Measurements from ENCODE around the gene MEG3. TPM values are rescaled to one million over a fixed set of nuclear protein-coding genes. Genes with fewer than 3 reads are reported as not detected.

MEG3 gene
- total RNA-seq, 1 experiment from 2014 or later, result 338 TPM

DNA sequence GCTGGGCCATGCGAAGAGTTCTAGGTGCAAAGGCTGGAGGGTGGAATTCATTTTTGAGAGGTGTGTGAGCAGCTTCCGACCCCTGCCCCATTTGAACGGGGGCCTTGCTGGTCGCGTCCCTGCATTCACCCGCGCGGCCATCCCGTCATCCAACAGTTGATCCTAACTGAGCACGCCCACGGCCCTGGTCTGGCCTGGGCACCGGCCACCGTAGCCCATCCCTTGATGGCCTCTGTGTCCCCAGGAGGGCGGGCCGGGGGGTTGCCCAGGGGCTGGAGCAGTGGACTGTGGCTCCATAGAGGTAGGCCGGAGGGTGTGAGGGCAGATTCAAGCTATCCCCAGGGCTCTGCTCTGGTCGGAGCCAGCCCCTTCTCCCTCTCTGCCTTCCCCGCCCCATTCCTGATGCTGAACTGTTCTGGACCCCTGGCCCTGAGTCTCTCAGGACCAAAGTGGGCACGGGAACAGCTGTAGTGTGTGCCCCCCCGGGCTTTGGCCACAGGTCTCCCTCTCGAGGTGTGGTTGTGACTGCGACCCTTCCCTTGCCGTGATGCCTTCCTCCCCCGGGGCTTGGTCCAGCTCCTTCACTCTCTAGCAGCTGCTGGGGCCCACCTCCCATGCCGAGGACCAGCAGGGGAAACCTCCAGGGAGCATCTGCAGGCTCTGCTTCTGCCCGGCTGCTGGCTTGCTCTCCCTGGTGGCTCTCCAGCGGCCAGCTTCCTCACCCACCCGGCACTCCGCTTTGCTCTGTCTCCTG lies 9.1 kb downstream of the MEG3 start (continued):
- TF ChIP-seq ELF4 (CRISPR knock-in tag; IDR thresholded peaks at IDR 0.05; ENCODE audit: low read depth) (no peak), FOXK1 (CRISPR knock-in tag; IDR thresholded peaks at IDR 0.05) (no peak), ZNF138 (CRISPR knock-in tag; conservative IDR thresholded peaks at IDR 0.05) (no peak), RELA (CRISPR knock-in tag; IDR thresholded peaks at IDR 0.05; ENCODE audit: borderline replicate concordance) (no peak)
- TF ChIP-seq, protein P1, sequence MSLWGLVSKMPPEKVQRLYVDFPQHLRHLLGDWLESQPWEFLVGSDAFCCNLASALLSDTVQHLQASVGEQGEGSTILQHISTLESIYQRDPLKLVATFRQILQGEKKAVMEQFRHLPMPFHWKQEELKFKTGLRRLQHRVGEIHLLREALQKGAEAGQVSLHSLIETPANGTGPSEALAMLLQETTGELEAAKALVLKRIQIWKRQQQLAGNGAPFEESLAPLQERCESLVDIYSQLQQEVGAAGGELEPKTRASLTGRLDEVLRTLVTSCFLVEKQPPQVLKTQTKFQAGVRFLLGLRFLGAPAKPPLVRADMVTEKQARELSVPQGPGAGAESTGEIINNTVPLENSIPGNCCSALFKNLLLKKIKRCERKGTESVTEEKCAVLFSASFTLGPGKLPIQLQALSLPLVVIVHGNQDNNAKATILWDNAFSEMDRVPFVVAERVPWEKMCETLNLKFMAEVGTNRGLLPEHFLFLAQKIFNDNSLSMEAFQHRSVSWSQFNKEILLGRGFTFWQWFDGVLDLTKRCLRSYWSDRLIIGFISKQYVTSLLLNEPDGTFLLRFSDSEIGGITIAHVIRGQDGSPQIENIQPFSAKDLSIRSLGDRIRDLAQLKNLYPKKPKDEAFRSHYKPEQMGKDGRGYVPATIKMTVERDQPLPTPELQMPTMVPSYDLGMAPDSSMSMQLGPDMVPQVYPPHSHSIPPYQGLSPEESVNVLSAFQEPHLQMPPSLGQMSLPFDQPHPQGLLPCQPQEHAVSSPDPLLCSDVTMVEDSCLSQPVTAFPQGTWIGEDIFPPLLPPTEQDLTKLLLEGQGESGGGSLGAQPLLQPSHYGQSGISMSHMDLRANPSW (CRISPR knock-in tag; conservative IDR thresholded peaks at IDR 0.05; ENCODE audit: low read depth), result no peak

DNA sequence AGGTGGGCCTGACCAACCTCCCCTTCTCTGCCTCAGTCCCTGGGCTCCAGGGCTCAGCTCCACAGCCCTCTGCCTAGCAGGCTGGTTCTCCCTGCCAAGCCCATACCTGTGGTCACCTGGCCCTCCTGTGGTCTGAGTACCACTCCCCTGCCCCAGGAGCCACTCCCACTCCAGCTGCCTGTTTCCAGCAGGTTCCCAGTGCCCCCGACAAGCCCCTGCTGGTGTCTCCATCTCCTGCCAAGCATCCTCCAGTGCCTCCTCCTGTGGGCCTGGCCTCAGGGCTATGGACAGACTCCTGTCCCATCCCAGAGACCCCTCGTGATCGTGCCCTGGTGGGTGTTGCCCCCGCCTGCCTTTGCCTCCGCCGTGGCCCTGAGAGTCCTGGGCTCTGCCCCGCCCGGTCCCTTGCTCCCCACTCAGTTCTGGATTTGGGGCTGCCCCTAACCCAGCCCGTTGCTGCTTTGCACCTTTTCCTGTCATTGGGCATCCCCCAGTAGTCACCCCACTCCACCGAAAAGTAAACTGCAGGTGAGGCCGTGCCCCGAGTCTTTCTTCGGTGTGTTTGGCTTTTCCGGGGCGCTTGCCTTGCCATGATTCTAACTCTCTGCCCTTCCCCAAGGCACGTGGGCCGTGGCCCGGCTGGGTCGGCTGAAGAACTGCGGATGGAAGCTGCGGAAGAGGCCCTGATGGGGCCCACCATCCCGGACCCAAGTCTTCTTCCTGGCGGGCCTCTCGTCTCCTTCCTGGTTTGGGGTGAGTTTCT lies 9.8 kb downstream of the MEG3 start:
- ChIA-PET POLR2A (interaction anchor here (0.8 kb wide), 1 partner anchor 28 kb away, joined by 4 read pairs; no protein-coding TSS in a partner anchor), CTCF (interaction anchor here (0.7 to 1.3 kb wide), 4 partner anchors 11 to 127 kb away, joined by 3 read pairs; no protein-coding TSS in a partner anchor)
- no peak overlapping the region for H3K4me3 Mint-ChIP-seq
- H3K9me3 Mint-ChIP-seq, result 0 out of 2 replicates have a peak, but pooled peaks cover 4% of the 10 kb centered on the region
- TF ChIP-seq, protein P2, sequence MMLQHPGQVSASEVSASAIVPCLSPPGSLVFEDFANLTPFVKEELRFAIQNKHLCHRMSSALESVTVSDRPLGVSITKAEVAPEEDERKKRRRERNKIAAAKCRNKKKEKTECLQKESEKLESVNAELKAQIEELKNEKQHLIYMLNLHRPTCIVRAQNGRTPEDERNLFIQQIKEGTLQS (CRISPR knock-in tag; conservative IDR thresholded peaks at IDR 0.05), result no peak
- no peak for TF ChIP-seq GTF2I (CRISPR knock-in tag; conservative IDR thresholded peaks at IDR 0.05)
- TF ChIP-seq EMX1 (CRISPR knock-in tag; IDR thresholded peaks at IDR 0.05), result no peak
- TF ChIP-seq, protein P3, sequence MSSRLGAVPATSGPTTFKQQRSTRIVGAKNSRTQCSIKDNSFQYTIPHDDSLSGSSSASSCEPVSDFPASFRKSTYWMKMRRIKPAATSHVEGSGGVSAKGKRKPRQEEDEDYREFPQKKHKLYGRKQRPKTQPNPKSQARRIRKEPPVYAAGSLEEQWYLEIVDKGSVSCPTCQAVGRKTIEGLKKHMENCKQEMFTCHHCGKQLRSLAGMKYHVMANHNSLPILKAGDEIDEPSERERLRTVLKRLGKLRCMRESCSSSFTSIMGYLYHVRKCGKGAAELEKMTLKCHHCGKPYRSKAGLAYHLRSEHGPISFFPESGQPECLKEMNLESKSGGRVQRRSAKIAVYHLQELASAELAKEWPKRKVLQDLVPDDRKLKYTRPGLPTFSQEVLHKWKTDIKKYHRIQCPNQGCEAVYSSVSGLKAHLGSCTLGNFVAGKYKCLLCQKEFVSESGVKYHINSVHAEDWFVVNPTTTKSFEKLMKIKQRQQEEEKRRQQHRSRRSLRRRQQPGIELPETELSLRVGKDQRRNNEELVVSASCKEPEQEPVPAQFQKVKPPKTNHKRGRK (CRISPR knock-in tag; IDR thresholded peaks at IDR 0.05; ENCODE audit: borderline replicate concordance), result no peak
- TF ChIP-seq, protein P4, sequence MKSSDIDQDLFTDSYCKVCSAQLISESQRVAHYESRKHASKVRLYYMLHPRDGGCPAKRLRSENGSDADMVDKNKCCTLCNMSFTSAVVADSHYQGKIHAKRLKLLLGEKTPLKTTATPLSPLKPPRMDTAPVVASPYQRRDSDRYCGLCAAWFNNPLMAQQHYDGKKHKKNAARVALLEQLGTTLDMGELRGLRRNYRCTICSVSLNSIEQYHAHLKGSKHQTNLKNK (CRISPR knock-in tag; IDR thresholded peaks at IDR 0.05), result no peak
- TF ChIP-seq, protein P5, sequence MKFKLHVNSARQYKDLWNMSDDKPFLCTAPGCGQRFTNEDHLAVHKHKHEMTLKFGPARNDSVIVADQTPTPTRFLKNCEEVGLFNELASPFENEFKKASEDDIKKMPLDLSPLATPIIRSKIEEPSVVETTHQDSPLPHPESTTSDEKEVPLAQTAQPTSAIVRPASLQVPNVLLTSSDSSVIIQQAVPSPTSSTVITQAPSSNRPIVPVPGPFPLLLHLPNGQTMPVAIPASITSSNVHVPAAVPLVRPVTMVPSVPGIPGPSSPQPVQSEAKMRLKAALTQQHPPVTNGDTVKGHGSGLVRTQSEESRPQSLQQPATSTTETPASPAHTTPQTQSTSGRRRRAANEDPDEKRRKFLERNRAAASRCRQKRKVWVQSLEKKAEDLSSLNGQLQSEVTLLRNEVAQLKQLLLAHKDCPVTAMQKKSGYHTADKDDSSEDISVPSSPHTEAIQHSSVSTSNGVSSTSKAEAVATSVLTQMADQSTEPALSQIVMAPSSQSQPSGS (CRISPR knock-in tag; IDR thresholded peaks at IDR 0.05; ENCODE audit: borderline replicate concordance, low read depth), result no peak
- TF ChIP-seq ZNF219 (CRISPR knock-in tag; IDR thresholded peaks at IDR 0.05; ENCODE audit: borderline replicate concordance), result no peak
- no peak for TF ChIP-seq NFATC4 (CRISPR knock-in tag; IDR thresholded peaks at IDR 0.05)
- TF ChIP-seq RORB (CRISPR knock-in tag; IDR thresholded peaks at IDR 0.05), result no peak
- TF ChIP-seq, protein P6, sequence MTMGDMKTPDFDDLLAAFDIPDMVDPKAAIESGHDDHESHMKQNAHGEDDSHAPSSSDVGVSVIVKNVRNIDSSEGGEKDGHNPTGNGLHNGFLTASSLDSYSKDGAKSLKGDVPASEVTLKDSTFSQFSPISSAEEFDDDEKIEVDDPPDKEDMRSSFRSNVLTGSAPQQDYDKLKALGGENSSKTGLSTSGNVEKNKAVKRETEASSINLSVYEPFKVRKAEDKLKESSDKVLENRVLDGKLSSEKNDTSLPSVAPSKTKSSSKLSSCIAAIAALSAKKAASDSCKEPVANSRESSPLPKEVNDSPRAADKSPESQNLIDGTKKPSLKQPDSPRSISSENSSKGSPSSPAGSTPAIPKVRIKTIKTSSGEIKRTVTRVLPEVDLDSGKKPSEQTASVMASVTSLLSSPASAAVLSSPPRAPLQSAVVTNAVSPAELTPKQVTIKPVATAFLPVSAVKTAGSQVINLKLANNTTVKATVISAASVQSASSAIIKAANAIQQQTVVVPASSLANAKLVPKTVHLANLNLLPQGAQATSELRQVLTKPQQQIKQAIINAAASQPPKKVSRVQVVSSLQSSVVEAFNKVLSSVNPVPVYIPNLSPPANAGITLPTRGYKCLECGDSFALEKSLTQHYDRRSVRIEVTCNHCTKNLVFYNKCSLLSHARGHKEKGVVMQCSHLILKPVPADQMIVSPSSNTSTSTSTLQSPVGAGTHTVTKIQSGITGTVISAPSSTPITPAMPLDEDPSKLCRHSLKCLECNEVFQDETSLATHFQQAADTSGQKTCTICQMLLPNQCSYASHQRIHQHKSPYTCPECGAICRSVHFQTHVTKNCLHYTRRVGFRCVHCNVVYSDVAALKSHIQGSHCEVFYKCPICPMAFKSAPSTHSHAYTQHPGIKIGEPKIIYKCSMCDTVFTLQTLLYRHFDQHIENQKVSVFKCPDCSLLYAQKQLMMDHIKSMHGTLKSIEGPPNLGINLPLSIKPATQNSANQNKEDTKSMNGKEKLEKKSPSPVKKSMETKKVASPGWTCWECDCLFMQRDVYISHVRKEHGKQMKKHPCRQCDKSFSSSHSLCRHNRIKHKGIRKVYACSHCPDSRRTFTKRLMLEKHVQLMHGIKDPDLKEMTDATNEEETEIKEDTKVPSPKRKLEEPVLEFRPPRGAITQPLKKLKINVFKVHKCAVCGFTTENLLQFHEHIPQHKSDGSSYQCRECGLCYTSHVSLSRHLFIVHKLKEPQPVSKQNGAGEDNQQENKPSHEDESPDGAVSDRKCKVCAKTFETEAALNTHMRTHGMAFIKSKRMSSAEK (CRISPR knock-in tag; IDR thresholded peaks at IDR 0.05; ENCODE audit: borderline replicate concordance), result no peak
- TF ChIP-seq TP53 (CRISPR knock-in tag; IDR thresholded peaks at IDR 0.05), result no peak
- TF ChIP-seq ELF4 (CRISPR knock-in tag; IDR thresholded peaks at IDR 0.05; ENCODE audit: low read depth), result no peak
- TF ChIP-seq, protein P7, sequence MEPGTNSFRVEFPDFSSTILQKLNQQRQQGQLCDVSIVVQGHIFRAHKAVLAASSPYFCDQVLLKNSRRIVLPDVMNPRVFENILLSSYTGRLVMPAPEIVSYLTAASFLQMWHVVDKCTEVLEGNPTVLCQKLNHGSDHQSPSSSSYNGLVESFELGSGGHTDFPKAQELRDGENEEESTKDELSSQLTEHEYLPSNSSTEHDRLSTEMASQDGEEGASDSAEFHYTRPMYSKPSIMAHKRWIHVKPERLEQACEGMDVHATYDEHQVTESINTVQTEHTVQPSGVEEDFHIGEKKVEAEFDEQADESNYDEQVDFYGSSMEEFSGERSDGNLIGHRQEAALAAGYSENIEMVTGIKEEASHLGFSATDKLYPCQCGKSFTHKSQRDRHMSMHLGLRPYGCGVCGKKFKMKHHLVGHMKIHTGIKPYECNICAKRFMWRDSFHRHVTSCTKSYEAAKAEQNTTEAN (CRISPR knock-in tag; IDR thresholded peaks at IDR 0.05), result no peak
- no peak for TF ChIP-seq ZNF138 (CRISPR knock-in tag; conservative IDR thresholded peaks at IDR 0.05)
- TF ChIP-seq RELA (CRISPR knock-in tag; IDR thresholded peaks at IDR 0.05; ENCODE audit: borderline replicate concordance), result no peak
- peaks cover 56% of the 10 kb centered on the region for H3K4me1 Mint-ChIP-seq
- no peak overlapping the region for H3K27ac Mint-ChIP-seq
- peak; percentile 6; the same call in 1 of the 2 replicates for ATAC-seq
- peaks cover 42% of the 10 kb centered on the region for H3K36me3 Mint-ChIP-seq
- H3K27me3 Mint-ChIP-seq (ENCODE audit: low read depth), result peaks cover 8% of the 10 kb centered on the region
- DNase-seq (ENCODE audit: low spot score), result no peak
